Measurements from ENCODE around the gene MAMDC2. TPM values are rescaled to one million over a fixed set of nuclear protein-coding genes. Genes with fewer than 3 reads are reported as not detected.

Gene MAMDC2, protein sequence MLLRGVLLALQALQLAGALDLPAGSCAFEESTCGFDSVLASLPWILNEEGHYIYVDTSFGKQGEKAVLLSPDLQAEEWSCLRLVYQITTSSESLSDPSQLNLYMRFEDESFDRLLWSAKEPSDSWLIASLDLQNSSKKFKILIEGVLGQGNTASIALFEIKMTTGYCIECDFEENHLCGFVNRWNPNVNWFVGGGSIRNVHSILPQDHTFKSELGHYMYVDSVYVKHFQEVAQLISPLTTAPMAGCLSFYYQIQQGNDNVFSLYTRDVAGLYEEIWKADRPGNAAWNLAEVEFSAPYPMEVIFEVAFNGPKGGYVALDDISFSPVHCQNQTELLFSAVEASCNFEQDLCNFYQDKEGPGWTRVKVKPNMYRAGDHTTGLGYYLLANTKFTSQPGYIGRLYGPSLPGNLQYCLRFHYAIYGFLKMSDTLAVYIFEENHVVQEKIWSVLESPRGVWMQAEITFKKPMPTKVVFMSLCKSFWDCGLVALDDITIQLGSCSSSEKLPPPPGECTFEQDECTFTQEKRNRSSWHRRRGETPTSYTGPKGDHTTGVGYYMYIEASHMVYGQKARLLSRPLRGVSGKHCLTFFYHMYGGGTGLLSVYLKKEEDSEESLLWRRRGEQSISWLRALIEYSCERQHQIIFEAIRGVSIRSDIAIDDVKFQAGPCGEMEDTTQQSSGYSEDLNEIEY
- total RNA-seq, result under 1 TPM in 1 of 2 experiments, not detected in 1; 0.12 TPM

DNA sequence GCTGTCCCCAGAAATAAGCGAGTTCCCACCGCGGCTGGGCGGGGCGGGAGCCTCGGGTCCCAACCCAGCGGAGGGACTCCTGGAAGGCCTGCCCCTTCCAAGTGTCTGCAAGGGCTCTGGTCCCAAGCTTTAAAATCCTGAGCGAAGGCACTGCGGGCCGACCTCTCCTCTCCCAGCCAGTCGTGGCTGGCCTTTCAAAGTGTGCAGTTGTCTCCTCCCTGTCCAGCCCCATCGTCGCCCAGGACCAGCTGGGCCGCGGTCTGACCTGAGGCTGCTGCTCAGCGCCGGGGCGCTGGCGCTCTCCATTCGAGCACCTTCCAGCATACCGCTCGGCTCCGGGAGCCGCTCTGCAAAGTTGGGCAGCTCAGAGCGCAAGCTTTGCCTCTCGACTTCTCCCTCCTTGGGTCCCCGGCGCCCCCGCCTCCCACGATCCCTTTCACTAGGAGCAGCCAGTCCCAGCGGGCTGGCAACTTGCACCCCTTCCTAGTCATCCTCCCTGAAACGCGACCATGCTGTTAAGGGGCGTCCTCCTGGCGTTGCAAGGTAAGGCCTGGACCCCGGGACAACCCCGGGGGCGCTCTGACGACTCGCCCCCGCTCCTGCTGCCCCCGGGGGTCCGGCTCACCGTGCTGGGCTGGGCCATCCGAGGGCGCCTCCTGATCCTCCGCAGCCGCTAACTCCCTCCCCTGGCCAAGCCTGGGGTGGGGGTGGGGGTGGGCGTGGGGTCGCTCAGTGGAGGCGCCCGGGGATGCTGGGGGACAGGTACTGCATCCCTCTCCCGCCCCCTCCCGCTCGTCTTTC, at the start of gene MAMDC2:
Gene MAMDC2, plus strand, starts transcription at position 160 of the 801 bp plus-strand sequence. Its CDS starts 350 bp downstream, at position 510.
- peaks cover 17% of the 10 kb centered on the region for H3K4me1 Mint-ChIP-seq
- ATAC-seq, result no peak
- CTCF ChIA-PET, result interaction anchor here (0.6 to 2.0 kb wide), 2 partner anchors 68 to 234 kb away, joined by 4 to 6 read pairs; no protein-coding TSS in a partner anchor
- DNase-seq, result no peak
- H3K27ac Mint-ChIP-seq, result no peak within 1 kb of the TSS
- peak within 1 kb of the TSS; percentile 46 for H3K4me3 Mint-ChIP-seq
- no peaks in the 10 kb centered on the region for H3K9me3 Mint-ChIP-seq (ENCODE audit: low read depth)
- no peaks in the 10 kb centered on the region for H3K36me3 Mint-ChIP-seq
- H3K27me3 Mint-ChIP-seq, result peaks cover 57% of the 10 kb centered on the region

DNA sequence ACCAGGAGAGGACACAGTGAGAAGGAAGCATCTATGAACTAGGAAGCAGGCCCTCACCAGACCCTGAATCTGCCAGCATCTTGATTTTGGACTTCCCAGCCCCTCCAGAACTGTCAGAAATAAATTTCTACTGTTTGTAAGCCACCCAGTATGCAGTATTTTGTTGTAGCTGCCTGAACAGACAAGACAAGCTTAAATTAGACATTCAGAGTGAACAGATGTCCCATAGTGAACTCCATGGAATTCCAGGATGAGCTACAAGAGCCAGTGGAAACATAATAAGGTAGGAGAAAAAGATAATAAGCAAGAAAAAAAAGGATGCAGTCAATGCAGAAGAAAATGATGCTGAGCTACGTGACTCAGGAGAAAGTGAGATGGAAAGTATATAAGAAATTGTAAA, 47.8 kb upstream of the MAMDC2 start:
- Mint-ChIP-seq H3K27ac (no peak overlapping the region), H3K4me1 (no peaks in the 10 kb centered on the region), H3K27me3 (peaks cover 12% of the 10 kb centered on the region), H3K9me3 (ENCODE audit: low read depth) (no peaks in the 10 kb centered on the region), H3K36me3 (no peaks in the 10 kb centered on the region), H3K4me3 (no peak overlapping the region)
- DNase-seq, result no peak
- CTCF ChIA-PET, result interaction anchor here (0.6 kb wide), 1 partner anchor 50 kb away, joined by 3 read pairs; no protein-coding TSS in a partner anchor
- no peak for ATAC-seq

DNA sequence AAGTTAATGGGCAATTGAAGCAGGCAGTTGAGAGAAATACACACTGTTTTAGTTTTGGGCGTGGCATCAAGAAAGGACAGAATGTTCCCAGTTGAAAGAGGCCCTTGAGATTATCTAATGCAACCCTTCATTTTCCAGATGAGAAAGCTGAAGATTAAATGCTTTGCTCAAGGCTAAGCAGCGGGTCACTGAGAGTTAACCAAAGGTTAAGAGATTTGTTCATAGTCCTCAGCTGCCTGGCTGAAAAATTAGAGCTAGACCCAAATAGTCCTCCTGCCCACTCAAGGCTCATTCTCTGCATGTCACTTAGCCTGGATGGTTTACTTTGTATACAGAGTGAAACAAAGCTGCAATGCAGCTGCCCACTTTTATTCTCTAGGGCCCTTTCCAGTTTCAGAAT, 46.7 kb upstream of the MAMDC2 start:
- no peak for DNase-seq
- Mint-ChIP-seq H3K36me3 (no peaks in the 10 kb centered on the region), H3K4me3 (no peak overlapping the region), H3K27me3 (peaks cover 12% of the 10 kb centered on the region), H3K27ac (no peak overlapping the region), H3K9me3 (ENCODE audit: low read depth) (no peaks in the 10 kb centered on the region), H3K4me1 (no peaks in the 10 kb centered on the region)
- CTCF ChIA-PET, result no interaction called here
- ATAC-seq, result no peak

DNA sequence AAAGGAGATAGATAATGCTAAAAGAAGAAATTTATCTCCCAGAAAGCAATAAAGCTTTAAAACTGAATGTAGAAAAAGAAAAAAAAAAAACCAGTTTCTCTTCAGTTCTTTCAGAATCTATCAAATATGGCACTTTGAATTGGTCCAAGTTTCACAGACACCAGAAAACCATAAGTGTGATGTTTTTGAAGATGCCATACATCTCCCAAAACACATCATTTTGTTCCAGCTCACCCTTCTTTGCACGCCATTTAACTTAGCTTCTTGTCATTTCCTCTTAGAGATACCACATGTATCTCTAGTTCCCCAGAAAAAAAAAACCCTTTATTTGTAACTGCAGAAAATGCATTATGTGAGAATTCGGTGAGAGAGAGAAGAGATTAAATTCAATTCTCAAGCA, 46.1 kb upstream of the MAMDC2 start:
- H3K9me3 Mint-ChIP-seq (ENCODE audit: low read depth), result no peaks in the 10 kb centered on the region
- no peak for ATAC-seq

DNA sequence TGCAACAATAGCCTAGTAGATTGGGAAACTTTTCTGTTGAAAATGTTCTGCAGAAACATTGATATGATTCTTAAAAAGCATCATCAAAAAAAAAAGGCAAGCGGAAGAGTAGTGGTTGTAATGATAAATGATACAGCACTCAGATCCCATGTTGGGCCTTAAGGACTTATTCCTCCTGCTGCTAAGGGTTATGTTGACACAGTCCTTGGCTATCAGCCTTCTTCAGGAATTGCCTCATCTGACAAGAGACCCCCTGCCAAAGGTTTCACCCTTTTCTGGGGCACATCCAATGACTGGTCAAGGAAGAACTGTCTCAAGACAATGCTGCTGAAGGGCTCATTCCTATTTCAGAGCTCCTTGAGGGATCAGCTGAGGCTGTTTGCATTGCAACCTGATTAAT, 44.3 kb upstream of the MAMDC2 start:
- H3K9me3 Mint-ChIP-seq (ENCODE audit: low read depth), result no peaks in the 10 kb centered on the region
- CTCF ChIA-PET, result no interaction called here
- no peak overlapping the region for H3K27ac Mint-ChIP-seq
- no peaks in the 10 kb centered on the region for H3K36me3 Mint-ChIP-seq
- peaks cover 10% of the 10 kb centered on the region for H3K27me3 Mint-ChIP-seq
- DNase-seq (no peak), ATAC-seq (no peak)
- no peak overlapping the region for H3K4me3 Mint-ChIP-seq
- H3K4me1 Mint-ChIP-seq, result no peaks in the 10 kb centered on the region

More for the DNA sequence above, 46.1 kb upstream of the MAMDC2 start:
- H3K4me3 Mint-ChIP-seq, result no peak overlapping the region
- no peaks in the 10 kb centered on the region for H3K36me3 Mint-ChIP-seq
- peaks cover 12% of the 10 kb centered on the region for H3K27me3 Mint-ChIP-seq
- CTCF ChIA-PET, result no interaction called here
- H3K4me1 Mint-ChIP-seq, result no peaks in the 10 kb centered on the region
- H3K27ac Mint-ChIP-seq, result no peak overlapping the region
- no peak for DNase-seq

DNA sequence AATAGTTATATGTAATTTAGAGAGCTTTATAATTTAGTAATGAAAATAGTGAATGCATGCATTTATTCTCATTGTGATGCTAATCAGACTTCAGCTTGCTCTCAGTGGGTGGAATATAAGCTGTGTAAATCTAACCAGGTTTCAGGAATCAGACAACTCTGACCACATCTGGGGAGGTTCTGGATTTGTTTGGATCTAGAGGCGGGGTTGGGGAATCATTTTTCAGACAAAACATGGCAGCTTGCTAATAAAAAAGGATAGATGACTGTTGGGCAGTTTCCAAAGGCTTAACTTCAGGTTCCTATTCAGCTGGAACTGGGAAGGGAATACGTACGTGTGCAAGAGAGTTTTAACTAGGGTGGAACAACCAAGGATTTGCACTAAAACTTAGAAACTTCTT, 43.2 kb upstream of the MAMDC2 start:
- Mint-ChIP-seq H3K27ac (no peak overlapping the region), H3K4me3 (no peak overlapping the region), H3K36me3 (no peaks in the 10 kb centered on the region), H3K4me1 (no peaks in the 10 kb centered on the region), H3K9me3 (ENCODE audit: low read depth) (no peaks in the 10 kb centered on the region), H3K27me3 (peaks cover 10% of the 10 kb centered on the region)
- ATAC-seq (no peak), DNase-seq (no peak)
- CTCF ChIA-PET, result no interaction called here

DNA sequence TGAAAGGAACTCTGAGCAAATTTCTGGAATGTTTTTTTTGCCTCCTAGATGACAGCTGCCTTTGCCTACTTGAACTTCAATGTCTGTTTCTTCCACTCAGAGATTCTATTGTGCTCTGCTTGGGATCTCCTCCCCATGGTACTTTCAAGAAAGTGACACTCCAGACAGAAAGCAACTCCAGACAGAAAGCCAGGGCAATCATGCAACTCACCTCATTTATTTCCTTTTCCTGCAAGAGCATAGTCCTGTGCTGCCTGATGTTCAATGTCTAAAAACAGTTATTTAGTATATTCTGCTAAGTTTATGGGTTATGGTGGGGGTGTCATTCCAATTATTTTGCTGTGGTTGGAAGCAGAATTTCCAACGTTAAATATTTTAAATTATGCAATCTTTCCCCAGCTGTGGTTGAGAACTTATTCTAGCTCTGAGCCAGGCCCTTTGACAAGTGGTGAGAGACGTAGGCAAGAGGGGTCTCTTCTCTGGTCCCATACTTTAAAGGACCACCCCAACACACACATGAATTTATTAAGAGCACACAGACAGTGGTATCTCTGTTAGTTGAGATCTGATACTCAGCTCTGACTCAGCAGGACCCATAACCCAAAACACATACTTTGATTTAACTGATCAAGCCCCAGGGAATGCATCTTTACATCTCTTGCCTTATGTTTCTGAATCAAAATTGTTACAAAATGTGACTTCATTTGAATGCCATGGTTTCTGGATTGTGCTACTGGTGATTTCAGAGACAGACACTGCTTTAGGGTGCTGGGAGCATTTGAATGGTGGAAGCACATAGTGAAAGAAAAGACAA, 39.5 kb upstream of the MAMDC2 start:
- DNase-seq (no peak), ATAC-seq (no peak)
- Mint-ChIP-seq H3K27ac (no peak overlapping the region), H3K4me3 (no peak overlapping the region), H3K36me3 (no peaks in the 10 kb centered on the region), H3K4me1 (no peaks in the 10 kb centered on the region), H3K27me3 (peaks cover 5% of the 10 kb centered on the region), H3K9me3 (ENCODE audit: low read depth) (no peaks in the 10 kb centered on the region)
- CTCF ChIA-PET, result no interaction called here

DNA sequence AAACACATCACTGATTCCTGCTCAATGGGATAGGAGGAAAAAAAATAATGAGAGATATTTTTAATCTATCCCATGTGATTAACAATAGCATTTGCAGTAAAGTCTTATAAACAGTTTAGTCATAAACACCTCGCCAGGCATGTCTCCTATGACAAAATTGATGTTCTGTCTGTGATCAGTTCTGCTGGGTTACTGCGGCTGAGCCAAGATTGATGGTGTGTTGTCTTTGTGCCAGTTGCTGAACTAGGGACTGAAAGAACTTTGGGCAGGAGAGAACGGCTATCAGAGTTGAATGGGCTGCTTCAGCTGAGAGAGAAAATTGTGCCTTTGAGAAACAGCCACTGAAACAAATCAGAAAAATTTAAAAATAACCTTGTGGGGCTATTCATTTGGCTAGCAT, 37.3 kb upstream of the MAMDC2 start:
- CTCF ChIA-PET, result no interaction called here
- H3K4me1 Mint-ChIP-seq, result no peaks in the 10 kb centered on the region
- H3K27me3 Mint-ChIP-seq, result peaks cover 5% of the 10 kb centered on the region
- no peak overlapping the region for H3K27ac Mint-ChIP-seq
- no peaks in the 10 kb centered on the region for H3K9me3 Mint-ChIP-seq (ENCODE audit: low read depth)
- no peaks in the 10 kb centered on the region for H3K36me3 Mint-ChIP-seq
- DNase-seq (no peak), ATAC-seq (no peak)
- no peak overlapping the region for H3K4me3 Mint-ChIP-seq

DNA sequence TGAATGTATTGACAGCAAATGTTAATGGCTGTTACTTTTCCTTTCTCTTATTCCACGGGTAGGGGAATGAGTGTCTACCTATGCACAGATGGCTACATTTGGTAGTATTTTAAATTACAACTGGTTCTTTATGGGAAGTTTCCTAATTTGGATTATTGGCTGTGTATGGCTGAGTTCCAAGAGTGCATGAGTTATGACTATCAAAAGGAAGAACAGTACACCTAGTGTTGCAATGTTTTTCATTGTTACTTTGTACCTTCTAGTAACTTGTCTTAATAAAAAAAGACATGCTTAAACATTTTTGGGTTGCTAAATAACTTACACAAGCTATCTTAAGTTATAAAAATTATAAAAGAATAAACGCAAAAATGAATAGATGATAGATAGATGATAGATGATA, 35.8 kb upstream of the MAMDC2 start:
- no peak for DNase-seq
- Mint-ChIP-seq H3K4me1 (no peaks in the 10 kb centered on the region), H3K27ac (no peak overlapping the region), H3K4me3 (no peak overlapping the region), H3K27me3 (peaks cover 5% of the 10 kb centered on the region), H3K36me3 (no peaks in the 10 kb centered on the region), H3K9me3 (ENCODE audit: low read depth) (no peaks in the 10 kb centered on the region)
- CTCF ChIA-PET, result no interaction called here
- no peak for ATAC-seq

DNA sequence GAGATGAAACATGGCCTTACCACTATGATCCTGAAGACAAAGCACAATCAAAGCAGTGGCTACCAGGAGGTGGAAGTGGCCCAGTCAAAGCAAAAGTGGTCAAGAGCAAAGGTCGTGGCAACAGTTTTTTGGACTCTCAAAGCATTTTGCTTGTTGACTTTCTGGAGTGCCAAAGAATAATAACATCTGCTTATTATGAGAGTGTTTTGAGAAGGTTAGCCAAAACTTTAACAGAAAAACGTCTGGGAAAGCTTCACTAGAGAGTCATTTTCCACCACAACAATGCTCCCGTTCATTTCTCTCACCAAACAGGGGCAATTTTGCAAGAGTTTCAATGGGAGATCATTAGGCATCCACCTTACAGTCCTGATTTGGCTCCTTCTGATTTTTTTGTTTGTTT, 33.6 kb upstream of the MAMDC2 start:
- H3K27ac Mint-ChIP-seq, result no peak overlapping the region
- DNase-seq, result no peak
- H3K36me3 Mint-ChIP-seq, result no peaks in the 10 kb centered on the region
- no peak for ATAC-seq
- CTCF ChIA-PET, result no interaction called here
- H3K4me1 Mint-ChIP-seq, result no peaks in the 10 kb centered on the region
- H3K4me3 Mint-ChIP-seq, result no peak overlapping the region
- no peaks in the 10 kb centered on the region for H3K9me3 Mint-ChIP-seq (ENCODE audit: low read depth)
- no peaks in the 10 kb centered on the region for H3K27me3 Mint-ChIP-seq

DNA sequence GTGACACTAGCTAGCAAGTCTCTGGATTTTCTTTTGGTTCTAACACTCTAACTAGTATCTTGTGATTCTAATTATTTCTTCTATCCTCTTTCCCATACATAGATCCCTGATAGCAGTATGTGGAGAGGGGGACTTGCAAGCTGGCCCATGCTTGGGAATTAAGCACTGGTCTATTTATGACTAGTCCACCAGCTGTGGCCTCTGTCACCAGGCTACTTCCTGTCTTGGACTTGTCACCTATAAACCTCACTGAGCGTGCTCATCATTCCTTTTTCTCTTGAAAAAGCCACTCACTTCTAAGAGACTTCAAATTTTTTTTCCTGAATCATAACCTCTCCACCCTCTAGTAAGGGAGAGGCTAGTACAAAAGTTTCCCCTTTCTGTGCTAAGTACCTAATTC, 32.3 kb upstream of the MAMDC2 start:
- Mint-ChIP-seq H3K9me3 (ENCODE audit: low read depth) (no peaks in the 10 kb centered on the region), H3K4me1 (no peaks in the 10 kb centered on the region), H3K4me3 (no peak overlapping the region), H3K36me3 (no peaks in the 10 kb centered on the region), H3K27ac (no peak overlapping the region), H3K27me3 (no peaks in the 10 kb centered on the region)
- DNase-seq, result no peak
- ATAC-seq, result no peak
- CTCF ChIA-PET, result no interaction called here

DNA sequence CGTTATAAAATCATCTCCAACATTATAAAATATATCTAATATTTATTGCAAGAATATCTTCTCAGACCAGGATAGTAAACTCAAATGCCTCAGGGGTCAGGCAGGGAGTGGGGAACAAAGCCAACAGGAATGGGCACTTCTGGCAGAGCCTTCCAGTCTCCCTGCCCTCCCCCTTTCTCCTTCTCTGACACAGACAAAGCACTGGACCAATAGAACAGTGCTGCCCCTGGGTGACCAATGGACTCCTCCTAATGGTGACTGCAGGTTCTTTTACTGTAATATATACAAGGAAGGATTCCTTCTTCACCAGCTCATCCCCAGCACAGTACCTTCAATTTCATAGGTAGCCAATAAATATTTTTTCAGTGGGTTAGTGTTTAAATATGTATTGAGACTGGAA, 31.1 kb upstream of the MAMDC2 start:
- no peak overlapping the region for H3K27ac Mint-ChIP-seq
- H3K9me3 Mint-ChIP-seq (ENCODE audit: low read depth), result no peaks in the 10 kb centered on the region
- H3K4me1 Mint-ChIP-seq, result no peaks in the 10 kb centered on the region
- H3K36me3 Mint-ChIP-seq, result no peaks in the 10 kb centered on the region
- DNase-seq (no peak), ATAC-seq (no peak)
- no peak overlapping the region for H3K4me3 Mint-ChIP-seq
- CTCF ChIA-PET, result no interaction called here
- peaks cover under 1% of the 10 kb centered on the region for H3K27me3 Mint-ChIP-seq

DNA sequence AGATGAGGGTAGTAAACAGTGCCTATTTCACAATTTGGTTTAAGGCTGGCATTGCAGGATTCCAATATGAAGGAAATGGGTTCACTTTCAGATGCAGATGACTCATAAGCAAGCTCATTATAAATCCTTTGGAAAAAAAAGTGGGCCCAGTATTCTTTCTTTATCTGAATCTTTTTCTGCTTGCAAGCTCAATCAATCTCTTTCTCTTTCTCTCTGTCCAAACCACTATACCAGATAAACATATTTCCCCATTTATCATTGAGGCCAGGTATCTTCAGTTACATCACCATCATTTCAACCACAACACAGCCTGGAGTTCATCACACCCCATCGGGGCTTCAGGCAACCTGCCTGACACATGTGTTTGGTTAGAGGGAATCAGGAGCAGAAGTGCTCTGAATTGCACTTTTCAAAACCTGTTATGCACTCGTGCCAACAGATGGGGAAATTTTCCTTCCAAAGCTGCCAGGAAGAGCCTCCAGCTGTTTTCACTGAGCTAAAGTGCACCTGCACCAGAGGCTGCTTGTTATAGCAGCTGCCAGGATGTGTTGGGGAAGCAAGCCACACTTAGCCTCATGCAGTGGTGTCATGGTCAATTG, 30.0 kb upstream of the MAMDC2 start:
- peaks cover 2% of the 10 kb centered on the region for H3K27me3 Mint-ChIP-seq
- no peak overlapping the region for H3K27ac Mint-ChIP-seq
- no peak for DNase-seq
- CTCF ChIA-PET, result interaction anchor here (1.7 kb wide), 1 partner anchor 14 kb away, joined by 4 read pairs; no protein-coding TSS in a partner anchor
- no peaks in the 10 kb centered on the region for H3K4me1 Mint-ChIP-seq
- H3K4me3 Mint-ChIP-seq, result no peak overlapping the region
- H3K36me3 Mint-ChIP-seq, result no peaks in the 10 kb centered on the region
- no peaks in the 10 kb centered on the region for H3K9me3 Mint-ChIP-seq (ENCODE audit: low read depth)
- ATAC-seq, result no peak
